HL-60 (cell line): ENCODE measurements around the gene PSMC3IP.

Experiments
- POLR2AphosphoS5 ChIP-seq: IDR thresholded peaks from 2 replicates; pipeline ENCODE4 v1.6.1; 2012; ENCODE audit warnings: low read depth
- TF ChIP-seq, protein P1 (sequence below): IDR thresholded peaks from one replicate; pipeline ENCODE4 v1.5.1; 2011; ENCODE audit warnings: low read length, control low read depth, inconsistent platforms; ENCODE audit not compliant: insufficient read depth
- TF ChIP-seq, protein P2 (sequence below): IDR thresholded peaks from 2 replicates; pipeline ENCODE4 v1.6.1; 2012; ENCODE audit warnings: low read depth; ENCODE audit not compliant: insufficient replicate concordance

- TF ChIP-seq POLR2AphosphoS5 = no peak
- TF ChIP-seq, protein P1, sequence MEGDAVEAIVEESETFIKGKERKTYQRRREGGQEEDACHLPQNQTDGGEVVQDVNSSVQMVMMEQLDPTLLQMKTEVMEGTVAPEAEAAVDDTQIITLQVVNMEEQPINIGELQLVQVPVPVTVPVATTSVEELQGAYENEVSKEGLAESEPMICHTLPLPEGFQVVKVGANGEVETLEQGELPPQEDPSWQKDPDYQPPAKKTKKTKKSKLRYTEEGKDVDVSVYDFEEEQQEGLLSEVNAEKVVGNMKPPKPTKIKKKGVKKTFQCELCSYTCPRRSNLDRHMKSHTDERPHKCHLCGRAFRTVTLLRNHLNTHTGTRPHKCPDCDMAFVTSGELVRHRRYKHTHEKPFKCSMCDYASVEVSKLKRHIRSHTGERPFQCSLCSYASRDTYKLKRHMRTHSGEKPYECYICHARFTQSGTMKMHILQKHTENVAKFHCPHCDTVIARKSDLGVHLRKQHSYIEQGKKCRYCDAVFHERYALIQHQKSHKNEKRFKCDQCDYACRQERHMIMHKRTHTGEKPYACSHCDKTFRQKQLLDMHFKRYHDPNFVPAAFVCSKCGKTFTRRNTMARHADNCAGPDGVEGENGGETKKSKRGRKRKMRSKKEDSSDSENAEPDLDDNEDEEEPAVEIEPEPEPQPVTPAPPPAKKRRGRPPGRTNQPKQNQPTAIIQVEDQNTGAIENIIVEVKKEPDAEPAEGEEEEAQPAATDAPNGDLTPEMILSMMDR = no peak
- TF ChIP-seq, protein P2, sequence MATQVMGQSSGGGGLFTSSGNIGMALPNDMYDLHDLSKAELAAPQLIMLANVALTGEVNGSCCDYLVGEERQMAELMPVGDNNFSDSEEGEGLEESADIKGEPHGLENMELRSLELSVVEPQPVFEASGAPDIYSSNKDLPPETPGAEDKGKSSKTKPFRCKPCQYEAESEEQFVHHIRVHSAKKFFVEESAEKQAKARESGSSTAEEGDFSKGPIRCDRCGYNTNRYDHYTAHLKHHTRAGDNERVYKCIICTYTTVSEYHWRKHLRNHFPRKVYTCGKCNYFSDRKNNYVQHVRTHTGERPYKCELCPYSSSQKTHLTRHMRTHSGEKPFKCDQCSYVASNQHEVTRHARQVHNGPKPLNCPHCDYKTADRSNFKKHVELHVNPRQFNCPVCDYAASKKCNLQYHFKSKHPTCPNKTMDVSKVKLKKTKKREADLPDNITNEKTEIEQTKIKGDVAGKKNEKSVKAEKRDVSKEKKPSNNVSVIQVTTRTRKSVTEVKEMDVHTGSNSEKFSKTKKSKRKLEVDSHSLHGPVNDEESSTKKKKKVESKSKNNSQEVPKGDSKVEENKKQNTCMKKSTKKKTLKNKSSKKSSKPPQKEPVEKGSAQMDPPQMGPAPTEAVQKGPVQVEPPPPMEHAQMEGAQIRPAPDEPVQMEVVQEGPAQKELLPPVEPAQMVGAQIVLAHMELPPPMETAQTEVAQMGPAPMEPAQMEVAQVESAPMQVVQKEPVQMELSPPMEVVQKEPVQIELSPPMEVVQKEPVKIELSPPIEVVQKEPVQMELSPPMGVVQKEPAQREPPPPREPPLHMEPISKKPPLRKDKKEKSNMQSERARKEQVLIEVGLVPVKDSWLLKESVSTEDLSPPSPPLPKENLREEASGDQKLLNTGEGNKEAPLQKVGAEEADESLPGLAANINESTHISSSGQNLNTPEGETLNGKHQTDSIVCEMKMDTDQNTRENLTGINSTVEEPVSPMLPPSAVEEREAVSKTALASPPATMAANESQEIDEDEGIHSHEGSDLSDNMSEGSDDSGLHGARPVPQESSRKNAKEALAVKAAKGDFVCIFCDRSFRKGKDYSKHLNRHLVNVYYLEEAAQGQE = no peak
These were observed 25.8 kb upstream of the PSMC3IP start for GRCh38 chr17:42603318-42603717.
